Omental fat pad (tissue), 4 donors: ENCODE data around the gene DRC7. TPM values are rescaled to one million over a fixed set of nuclear protein-coding genes. Genes with fewer than 3 reads are reported as not detected.
A peak's percentile ranks its signal among the peaks of the same experiment; 100 is the strongest.

Experiments used
- ATAC-seq: fragments of 150-250 bp; one replicate; pipeline ENCODE4 v1.9.1; 2016; ENCODE audit warnings: mild to moderate bottlenecking, moderate library complexity; ENCODE audit not compliant: low FRiP score
- DNase-seq: peaks from one replicate; pipeline ENCODE4 v3.0.0-alpha.2; 2019; ENCODE audit warnings: low spot score
- CTCF ChIP-seq, 3 donors: fragments of 450-650 bp; IDR thresholded peaks; one replicate each; pipeline ENCODE4 v1.5.1; 2016 to 2017; ENCODE audit warnings: antibody characterized with exemption in 3 of 3, mild to moderate bottlenecking in 3 of 3, moderate library complexity in 2 of 3
- total RNA-seq, 4 donors: library from RNA; depleted of rRNA; stranded (reverse); fragments of >200 nt; gene quantifications; one replicate each; pipeline ENCODE4 v1.1.0, GENCODE V29; 2016

DRC7 gene
- total RNA-seq, 4 donors from 2014 or later: 0.65 TPM; not detected in 3

- no peak for ATAC-seq
- no peak for TF ChIP-seq CTCF (IDR thresholded peaks at IDR 0.05)
- no peak for DNase-seq
Measured at GRCh38 chr16:57648125-57648524, 46.5 kb upstream of the DRC7 start.

- peak in 2 of 3 donors; percentile 98 to 100 for TF ChIP-seq CTCF (IDR thresholded peaks at IDR 0.05)
- ATAC-seq (peak; percentile 60), DNase-seq (peak; percentile 82)
Measured at GRCh38 chr16:57648581-57649442, 45.8 kb upstream of the DRC7 start.

GRCh38 chr16:57649443-57649751, 45.2 kb upstream of the DRC7 start:
- no peak for DNase-seq
- TF ChIP-seq CTCF (IDR thresholded peaks at IDR 0.05): no peak
- ATAC-seq: no peak

- ATAC-seq: no peak
- TF ChIP-seq CTCF (IDR thresholded peaks at IDR 0.05): no peak
Measured at GRCh38 chr16:57649846-57650245, 44.8 kb upstream of the DRC7 start.

GRCh38 chr16:57651344-57652333, 43.0 kb upstream of the DRC7 start:
- no peak for TF ChIP-seq CTCF (IDR thresholded peaks at IDR 0.05)
- DNase-seq: no peak

More at GRCh38 chr16:57649846-57650245, 44.8 kb upstream of the DRC7 start:
- no peak for DNase-seq

GRCh38 chr16:57652695-57653471, 41.7 kb upstream of the DRC7 start:
- no peak for TF ChIP-seq CTCF (IDR thresholded peaks at IDR 0.05)
- DNase-seq: no peak
- ATAC-seq: no peak

More at GRCh38 chr16:57651344-57652333, 43.0 kb upstream of the DRC7 start:
- no peak for ATAC-seq
